Renal pelvis (tissue), 4 donors: ENCODE results near the gene ZIC4. TPM values are rescaled to one million over a fixed set of nuclear protein-coding genes. Genes with fewer than 3 reads are reported as not detected.

ENCODE experiments used
- DNase-seq: peaks from one replicate; pipeline ENCODE4 v3.0.0-alpha.2; 2013
- polyA plus RNA-seq, 3 donors: library from polyadenylated mRNA; unstranded; fragments of 120-200 nt; gene quantifications; one replicate each; pipeline ENCODE4 v1.2.1, GENCODE V29; 2013; ENCODE audit not compliant: insufficient read length in 3 of 3

ZIC4 gene
- polyA plus RNA-seq, 3 donors: 0.10 TPM; not detected in 2

DNA sequence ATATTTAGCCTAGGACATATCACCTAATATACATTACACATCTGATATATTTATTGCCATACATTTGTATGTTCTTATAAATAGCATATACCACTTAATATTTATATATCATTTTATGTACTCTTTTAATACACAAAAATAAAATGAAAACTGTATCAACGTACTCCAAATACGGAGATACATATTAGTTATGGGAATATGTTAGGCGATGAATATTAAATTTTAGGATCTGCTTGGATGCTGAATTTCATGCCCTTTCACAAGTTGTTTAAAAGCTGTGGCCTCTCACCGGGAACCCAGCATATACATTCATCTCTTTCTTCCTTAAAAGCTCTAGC, 50.6 kb downstream of the ZIC4 start:
- DNase-seq: no peak

DNA sequence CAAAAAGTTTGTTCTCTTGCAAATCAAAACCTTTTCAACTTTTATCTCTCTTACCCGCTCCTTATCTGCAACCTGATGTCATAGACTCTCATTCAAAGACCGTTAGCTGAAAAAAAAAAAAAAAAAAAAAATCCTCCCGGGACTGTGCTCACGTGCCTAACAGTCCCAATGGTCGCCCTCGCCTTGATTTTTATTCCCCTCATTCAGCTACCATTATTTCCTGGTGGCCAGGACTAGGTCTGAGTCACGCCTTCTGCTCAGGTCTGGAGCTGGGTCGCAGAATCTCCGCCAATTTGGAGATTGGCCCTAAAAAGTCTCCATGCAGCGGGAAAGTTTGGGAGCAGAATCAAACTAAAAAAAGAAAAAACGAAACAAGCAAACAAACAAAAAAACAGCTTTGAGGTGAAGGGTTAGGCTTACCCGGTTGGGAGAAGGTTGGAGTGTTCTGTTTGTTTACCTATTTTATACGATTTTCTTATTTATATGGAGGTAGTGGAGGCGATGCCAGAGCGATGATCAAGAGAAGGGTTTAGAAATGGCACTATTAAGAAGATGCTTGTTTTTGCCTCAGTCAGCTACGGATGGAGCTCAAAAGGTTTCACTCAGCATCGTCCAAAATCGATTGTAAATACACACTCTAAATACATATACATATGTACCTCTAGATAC, 51.1 kb downstream of the ZIC4 start:
- DNase-seq: no peak

DNA sequence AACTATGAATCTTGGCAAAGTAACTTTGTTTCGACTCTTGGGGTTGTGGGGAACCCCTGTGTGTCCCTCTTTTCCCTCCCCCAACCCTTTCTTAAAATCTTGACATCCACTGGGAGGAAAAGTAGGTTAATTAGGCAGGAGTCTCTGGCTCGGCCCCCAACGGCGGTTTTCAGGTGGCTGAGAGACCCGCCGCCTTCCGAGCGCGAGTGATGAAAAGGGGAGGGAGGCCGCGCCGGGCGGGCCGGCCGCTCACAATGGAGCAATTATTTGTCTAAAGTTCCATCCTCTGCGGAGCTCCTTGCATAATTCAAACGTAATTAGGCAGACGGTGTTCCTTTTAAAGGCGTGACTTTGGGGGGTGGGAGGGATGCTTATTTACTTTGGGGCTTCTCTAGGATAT, 51.7 kb downstream of the ZIC4 start:
- DNase-seq: no peak

DNA sequence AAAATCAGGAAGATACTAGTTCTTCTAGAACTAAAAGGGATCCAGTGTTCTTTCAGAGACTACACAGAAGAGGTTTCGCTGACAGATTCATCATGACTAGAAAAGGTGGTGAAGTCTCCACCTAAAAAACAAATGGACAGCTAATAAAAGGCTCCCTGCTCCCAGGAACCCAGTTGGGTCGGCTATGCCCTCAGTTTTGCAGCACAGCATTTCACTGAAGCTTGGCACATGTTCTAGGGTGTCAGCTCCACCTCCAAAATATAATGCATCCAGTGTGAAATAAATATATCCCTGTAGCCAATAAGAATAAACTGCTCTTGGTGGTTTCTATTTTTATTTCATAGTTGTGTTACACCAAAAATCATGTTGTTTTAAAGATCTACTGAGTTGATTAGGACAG, 55.0 kb downstream of the ZIC4 start:
- no peak for DNase-seq

DNA sequence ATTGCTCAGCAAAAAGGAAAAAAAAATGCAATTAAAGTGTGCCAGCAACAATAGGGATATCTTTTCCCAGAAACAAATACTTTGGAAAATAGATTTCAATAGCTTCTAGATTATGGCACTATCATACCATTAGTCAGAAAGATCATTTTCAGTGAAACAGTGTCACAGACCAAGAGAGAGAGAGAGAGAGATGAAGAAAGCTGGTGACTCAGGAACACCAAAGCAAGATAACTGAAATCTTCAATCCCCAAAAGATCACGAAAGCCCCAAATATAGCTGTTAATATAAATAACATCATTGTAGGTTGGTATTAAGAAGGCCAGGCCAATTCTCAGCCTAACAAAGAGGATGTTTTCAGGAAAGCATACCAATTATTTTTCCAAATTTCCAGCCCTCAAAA, 57.4 kb downstream of the ZIC4 start:
- DNase-seq: no peak

DNA sequence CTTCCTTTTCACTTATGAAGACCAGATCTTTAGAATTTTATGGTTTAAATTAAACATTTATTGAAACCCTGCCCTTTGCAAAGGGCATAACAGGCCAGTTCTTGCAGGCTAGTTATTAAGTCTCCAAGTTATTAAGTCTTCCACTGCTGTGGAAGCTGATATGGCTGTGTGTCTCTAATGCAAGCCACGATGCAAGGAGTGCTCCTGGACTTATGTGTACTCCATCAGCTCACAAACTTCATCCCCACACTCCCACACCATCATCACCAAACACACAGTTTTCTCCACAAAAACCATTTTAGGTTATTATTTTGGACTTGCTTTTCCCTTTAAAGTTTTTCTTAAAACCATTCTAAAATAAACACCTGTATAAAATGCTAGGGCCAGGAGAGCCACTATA, 62.4 kb downstream of the ZIC4 start:
- DNase-seq: no peak

DNA sequence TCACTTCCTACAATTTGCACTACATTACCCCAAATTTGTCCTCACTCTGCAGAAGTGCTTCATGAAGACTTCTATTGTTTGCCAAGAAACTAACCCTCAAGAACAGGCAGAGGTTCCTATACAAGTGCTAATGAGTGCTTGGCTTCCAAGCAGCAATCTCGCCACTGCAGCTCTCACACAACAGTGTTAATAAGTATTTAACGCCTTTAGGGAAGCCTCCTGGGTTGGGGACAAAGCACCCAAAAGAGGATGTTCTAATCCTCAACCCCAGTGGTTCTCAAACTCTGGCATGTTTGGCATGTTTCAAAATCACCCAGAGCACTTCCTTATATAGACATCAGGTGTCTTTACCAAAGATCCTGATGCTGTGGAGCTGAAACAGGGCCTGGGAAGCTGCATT, 64.6 kb downstream of the ZIC4 start:
- DNase-seq: no peak

DNA sequence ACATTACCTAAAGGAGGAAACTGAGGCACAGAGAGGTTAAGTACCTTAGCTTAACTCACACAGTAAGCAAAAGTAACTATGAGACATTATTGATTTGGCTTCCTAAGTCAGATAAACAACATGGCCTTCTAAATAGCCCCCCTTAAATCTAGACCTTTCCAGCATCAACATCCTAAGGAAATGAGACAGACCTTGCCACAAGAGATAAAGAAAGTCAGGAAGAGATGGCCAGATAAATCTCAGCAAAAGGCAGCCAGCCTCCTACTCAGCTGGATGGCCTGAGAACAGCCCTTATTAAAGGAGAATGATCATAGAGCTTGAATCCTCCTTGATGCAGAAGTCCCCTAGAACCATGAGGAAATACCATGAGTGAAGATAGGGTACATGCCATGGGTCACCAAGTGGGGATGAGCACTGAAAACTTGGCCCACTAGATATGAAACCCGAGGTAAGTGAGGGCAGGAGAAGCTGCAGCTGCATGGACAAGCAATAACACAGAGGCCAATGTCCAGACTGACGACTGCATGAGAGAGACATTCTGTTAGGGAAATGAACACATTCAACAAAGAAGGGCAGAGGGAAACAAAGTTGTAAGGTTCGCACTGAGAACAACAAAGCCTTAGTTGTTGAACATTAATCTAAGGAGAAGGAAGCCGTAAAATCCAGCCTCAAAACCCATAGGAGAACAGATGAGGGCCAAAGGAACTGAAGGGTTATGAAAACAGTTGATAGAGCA, 69.6 kb downstream of the ZIC4 start:
- no peak for DNase-seq

Other genes with a start within 250 kb of the ZIC4 start
- gene ZIC1, start 2.8 kb upstream of the ZIC4 start, polyA plus RNA-seq: under 1 TPM in 2 of 3 donors, not detected in 1; 0.13 to 0.40 TPM